NCI-H526 treated with DMSO at 0.1 percent for 48 hours (cell line): ENCODE data around the gene HSF5.
A peak's percentile ranks its signal among the peaks of the same experiment; 100 is the strongest.

Experiments
- DNase-seq: peaks from one replicate; lab custom pipeline; 2025; lab: John Stamatoyannopoulos, UW

Gene HSF5, protein sequence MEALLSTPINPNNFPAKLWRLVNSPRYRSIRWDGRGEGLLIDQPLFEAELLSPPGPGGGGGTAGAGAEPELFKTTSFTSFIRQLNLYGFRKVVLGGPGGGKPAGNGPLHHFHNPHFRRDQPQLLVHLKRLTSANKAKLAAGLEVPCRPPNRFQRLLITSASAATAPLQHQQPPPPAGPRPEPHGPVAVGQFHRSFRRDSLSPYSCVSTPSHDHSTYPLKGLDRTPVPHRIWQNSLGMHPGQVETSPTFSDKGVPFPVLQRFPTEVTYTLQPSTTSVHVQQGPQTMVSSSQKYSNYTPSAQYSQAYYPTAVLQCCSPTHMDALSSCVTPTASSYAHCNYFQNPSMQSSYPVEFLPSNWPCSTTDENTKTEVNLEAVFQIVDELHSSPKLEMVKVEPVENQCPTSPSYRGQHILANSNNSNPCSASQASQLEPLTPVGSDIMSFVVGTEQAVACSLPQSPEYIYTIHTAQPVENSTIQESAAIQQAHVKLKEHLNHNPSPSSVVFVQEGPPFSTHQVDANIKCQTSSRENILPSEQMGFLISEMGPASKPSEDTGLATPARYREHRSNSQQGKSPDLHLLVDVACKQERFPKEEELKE

GRCh38 chr17:58487589-58488427, at the start of gene HSF5:
Gene HSF5 (minus strand): TSS chr17:58488408. CDS start chr17:58488274, 134 bp downstream.
- no peak for DNase-seq

DNA sequence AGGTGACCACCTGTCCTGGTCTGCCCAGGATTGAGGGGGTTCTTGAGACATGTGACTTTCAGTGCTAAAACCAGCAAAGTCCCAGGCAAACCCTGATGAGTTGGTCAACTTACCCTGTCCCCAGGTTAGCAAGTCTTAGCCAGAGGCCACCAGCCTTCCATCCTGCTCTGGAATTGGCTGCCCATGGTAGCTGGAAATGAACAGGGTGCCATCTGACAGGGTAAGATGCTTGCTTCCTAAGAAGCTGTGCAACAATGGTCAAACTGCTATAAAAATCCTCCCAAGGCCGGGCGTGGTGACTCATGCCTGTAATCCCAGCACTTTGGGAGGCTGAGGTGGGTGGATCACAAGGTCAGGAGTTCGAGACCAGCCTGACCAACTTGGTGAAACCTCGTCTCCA, 49.1 kb upstream of the HSF5 start:
- DNase-seq: no peak

DNA sequence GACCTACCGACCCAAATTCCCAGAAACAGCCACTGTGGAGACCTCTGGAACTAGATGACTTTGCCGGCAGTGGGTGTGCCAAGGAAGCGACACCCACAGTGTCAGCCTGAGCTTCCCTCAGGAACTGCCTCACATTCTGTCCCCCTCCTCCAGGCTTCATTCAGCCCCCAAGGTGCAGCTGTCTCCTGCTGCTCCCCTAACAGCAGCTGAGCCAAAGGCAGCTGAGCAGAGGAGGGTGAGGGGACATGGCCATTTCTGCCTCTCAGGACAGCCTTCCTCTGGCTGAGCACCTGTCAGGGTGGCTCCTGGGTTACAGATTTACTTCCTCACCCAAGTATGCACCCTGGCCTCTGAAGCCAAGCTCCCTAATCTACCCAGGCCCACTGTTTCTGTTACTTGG, 48.3 kb upstream of the HSF5 start:
- DNase-seq: no peak

- no peak for DNase-seq
Observed at GRCh38 chr17:58535431-58535830, 47.2 kb upstream of the HSF5 start.

DNA sequence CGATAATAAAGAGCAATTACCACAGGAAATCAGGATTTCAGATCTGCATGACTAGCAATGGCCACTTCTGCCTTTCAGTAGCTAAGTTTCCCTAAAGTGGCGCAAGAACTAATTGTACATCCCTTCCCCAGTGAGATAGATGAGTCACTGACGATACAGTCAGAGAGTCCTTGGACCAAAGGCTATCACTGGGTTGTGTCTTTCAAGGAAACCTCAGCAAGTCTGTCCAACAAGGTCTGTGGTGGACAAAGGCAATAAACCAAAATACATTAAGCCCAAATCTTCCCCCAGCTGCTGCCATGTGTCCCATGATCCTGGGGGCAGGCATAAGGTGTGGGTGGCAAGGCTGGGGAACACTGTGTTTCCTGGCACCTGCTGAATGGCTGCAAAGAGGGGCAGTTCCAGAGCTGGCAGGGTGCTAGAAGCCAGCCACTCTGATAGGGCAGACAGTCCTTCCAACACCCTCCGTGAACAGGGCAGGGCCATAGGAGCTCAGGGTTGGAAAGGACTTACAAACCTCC, 46.8 kb upstream of the HSF5 start:
- DNase-seq: no peak

GRCh38 chr17:58534331-58534730, 46.1 kb upstream of the HSF5 start:
- DNase-seq: no peak

DNA sequence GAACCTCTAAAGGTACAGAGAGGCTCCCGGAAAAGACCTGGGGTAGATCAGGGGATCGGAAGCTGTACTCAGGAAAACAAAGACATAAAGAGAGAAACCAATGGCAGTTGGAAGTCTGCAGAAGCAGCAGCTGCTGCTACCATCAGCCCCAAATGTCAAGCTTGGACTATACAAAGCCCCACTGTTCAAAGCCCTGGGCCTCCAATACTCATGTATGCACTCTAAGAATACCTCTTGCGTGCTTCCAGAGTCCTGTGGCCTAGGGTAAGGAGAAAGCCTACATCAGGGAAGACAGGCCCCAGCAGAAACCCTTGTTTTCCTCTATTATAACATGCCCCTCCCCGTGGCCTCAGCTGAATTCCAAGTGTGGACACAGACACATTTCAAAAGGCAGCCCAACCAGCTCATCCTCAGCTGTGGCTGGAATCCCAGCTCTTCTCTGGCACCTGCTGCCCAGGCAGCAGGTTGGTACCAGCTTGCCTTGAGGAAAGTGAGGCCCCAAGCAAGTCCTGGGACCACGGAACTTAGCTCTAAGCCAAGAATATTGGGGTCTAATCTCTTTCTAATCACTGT, 45.5 kb upstream of the HSF5 start:
- DNase-seq: no peak

DNA sequence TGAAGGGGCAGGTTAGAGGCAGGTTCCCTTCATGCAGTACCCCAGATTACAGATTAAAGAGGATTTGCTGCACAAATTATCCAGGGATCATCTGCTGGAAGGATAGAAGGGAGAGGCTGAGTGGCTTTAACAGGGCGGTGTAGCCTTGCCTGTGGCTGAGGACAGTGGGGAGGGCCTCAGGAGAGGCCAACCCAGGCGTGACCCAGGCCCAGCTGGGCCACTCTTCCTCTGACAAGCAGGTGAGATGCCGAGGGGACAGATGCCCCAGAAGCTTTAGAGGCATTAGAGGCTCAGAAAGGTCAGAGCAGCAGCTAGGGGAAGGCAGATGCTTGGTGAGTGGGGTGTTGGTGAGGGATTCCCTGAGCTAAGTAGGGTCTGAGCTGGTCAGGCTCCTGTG, 44.3 kb upstream of the HSF5 start:
- no peak for DNase-seq

- no peak for DNase-seq
Observed at GRCh38 chr17:58531661-58532554, 43.7 kb upstream of the HSF5 start.

- no peak for DNase-seq
Observed at GRCh38 chr17:58531122-58531521, 42.9 kb upstream of the HSF5 start.

GRCh38 chr17:58530655-58531054, 42.4 kb upstream of the HSF5 start:
- no peak for DNase-seq

DNA sequence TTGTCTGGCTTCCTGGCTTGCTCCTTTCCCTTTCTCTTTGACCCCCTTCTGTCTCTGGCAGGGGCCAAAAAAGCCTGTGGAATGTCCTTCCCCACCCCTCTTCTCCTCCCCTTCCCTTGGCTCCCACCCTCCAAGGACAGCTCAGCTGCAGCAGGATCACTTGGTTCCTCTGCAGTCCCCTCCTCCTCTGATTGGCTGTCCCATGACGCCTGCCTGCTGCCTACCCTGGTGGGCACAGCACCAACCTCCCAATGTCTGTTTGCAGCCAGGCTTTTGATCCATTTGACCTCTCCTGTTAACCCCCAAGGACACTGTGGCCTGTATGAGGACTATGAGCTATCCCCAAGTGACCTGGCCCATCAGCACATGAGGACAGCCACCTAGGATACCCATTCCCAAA, 41.1 kb upstream of the HSF5 start:
- DNase-seq: no peak

- DNase-seq: no peak
Observed at GRCh38 chr17:58528443-58528842, 40.2 kb upstream of the HSF5 start.

- DNase-seq: no peak
Observed at GRCh38 chr17:58527949-58528348, 39.7 kb upstream of the HSF5 start.

DNA sequence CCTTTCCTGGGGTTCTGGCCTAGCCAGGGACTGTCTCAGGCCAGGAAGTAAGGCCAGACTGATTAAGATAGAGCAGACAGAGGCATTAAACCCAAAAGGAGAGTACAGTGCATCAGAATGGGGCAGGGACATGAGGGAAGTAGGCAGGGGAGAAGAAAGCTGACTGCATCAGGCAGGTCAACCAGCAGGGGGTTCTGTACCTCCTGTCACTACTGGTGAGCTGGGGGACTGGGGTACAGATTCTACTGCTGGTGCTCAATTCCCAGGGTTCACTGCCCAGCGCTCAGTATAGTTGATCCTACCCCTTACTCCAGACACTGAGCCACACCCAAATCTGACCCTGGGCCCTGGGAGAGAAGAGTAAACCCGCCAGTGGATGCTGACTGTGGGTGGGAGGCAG, 39.1 kb upstream of the HSF5 start:
- DNase-seq: no peak

DNA sequence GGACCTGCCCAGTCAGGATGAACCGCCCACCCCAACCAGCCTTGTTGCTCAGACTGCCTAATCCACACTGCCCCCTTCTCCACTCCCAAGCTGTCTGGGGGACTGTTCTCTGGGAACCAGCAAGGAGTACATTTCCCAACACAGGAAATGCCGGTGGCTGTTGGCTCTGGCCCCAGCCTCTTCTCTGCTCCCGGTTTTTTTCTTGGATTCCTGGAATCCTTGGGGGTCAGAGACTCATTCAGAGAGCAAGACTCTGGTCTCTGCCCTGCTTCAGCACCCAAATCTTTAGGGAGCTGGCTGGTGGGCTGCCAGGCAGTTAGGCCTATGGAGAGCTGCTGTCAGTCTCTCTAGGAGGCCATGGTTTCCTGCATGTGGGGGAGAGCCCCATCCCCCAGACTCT, 37.0 kb upstream of the HSF5 start:
- DNase-seq: no peak

DNA sequence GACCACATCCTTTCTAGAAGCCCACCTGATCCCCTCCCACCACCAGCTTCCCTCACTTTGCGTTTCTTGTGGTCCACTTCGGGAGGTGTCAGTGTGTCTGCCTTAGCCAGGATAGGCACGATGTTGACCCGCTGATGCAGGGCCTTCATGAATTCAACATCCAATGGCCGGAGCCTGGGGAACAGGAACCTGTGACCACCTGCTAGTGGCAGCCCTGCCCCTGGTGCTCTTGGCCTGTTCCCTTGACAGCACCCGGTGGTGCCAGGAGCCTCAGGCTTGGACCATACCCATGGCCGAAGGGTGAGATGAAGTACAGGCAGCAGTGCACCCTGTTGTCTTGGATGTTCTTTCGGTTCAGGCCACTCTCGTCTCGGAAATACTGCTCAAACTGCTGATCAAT, 33.5 kb upstream of the HSF5 start:
- DNase-seq: no peak

DNA sequence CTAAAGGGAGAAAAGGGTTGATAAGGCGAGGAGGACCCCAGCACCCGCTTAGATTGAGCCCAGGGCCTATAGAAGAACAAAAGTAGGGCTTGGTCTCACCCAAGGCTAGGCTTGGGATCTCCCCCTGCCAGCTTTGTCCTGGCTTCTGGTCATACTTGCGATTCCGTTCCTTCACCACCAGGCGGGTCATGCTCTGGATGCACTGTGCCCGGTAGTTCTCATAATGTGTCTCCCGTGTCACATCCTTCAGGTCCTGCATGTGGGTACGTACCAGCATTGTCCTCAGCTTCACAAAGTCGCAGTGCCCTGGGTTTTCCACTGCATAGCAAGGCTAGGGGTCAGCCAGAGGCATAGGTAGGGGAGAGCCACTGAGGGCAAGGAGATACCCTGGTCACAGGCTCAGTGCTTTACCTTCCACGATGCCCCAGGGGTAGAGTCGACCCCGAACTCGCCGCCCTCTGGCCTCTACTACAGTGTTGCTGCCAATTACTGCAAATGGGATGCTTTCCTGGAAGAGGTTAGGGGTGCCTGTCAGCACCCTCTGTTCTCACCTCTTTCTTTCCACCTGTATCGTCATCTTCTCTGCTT, 32.7 kb upstream of the HSF5 start:
- no peak for DNase-seq

DNA sequence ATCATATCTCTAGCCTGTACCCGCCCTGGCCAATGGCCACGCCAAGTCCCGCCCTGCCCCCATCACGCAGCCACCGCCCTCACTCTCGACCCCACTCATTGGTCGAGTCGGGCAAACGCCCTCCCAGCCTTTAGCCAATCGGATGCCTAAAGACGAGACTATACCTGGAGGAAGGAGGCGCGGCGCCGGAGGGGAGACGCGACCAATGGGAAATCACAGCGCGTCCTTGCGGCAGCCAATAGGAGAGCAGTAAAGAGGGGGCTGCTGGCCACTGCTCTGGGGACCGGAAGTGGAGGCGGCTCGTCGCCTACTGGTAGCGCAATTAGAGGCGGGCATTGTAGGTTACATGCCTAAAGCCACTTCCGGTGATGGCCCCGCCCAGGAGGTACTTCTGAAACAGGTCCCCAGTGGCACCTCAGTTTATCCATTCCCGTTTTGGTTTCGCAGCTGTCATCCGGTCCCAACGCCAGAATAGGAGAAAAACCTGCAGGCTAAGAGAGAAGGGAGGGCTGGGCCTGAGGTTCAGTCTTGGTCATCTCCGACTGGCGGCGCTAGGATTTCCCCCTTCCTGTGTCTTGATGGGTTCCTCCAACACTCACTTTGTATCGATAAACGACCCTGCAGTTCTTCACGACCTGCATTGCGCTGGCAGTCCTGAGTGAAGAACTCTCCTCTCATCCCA, 29.9 kb upstream of the HSF5 start:
- peak; percentile 99 for DNase-seq

DNA sequence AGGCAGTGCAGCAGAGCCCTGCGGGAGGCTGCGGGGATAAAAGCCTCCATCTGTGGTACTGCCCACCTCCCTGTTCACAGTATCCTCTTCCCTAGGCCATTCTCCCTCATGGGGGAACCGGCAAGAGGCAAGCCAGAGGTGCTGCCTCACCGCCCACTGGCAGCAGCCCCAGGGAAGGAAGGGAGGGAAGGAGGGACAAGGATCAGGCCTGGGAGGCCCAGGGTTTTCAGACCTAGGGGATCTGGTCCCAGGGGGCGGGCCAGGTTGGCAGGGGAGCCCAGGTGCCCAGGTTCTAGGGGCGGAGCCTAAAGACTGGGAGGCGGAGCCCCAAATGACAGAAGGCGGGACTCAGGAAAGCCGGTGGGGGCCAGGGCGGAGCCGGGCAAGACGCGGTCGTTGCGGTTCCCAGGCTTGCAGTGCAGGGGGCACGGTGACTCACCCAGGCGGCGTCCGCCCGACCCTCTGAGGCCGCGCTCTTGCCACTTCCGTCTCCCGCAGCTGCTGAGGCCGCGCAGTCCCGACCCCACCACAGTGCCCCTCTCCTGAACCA, 29.2 kb upstream of the HSF5 start:
- DNase-seq: no peak
